Measurements from ENCODE around the gene GXYLT2. TPM values are rescaled to one million over a fixed set of nuclear protein-coding genes. Genes with fewer than 3 reads are reported as not detected.

Gene GXYLT2
- total and polyA plus RNA-seq, 2 of the 13 experiments (the other 11 are each of a cell fraction or from before 2014, with no cell fraction given), result 4.3 to 6.9 TPM

- TF ChIP-seq IKZF5 (CRISPR knock-in tag; IDR thresholded peaks at IDR 0.05) (0 out of 2 replicates have a peak, but pooled peaks have one; percentile 40), ATF2 (CRISPR knock-in tag; IDR thresholded peaks at IDR 0.05) (peak; percentile 34; the same call in 1 of the 2 replicates), ATM (IDR thresholded peaks at IDR 0.05; ENCODE audit: borderline replicate concordance) (no peak), CBX5 (CRISPR knock-in tag; IDR thresholded peaks at IDR 0.05; ENCODE audit: borderline replicate concordance) (peak; percentile 72; the same call in 1 of the 2 replicates), MED13 (CRISPR knock-in tag; IDR thresholded peaks at IDR 0.05) (no peak), SMC3 (IDR thresholded peaks at IDR 0.05; ENCODE audit: low read length) (peak; percentile 74), ZNF24 (IDR thresholded peaks at IDR 0.05) (no peak), CREB1 (IDR thresholded peaks at IDR 0.05) (peak; percentile 2; the same call in 1 of the 2 replicates), CREB1 (CRISPR knock-in tag; IDR thresholded peaks at IDR 0.05) (peak; percentile 54; the same call in 1 of the 2 replicates), ZNF264 (CRISPR knock-in tag; IDR thresholded peaks at IDR 0.05) (0 out of 2 replicates have a peak, but pooled peaks have one; percentile 27), ZNF207 (IDR thresholded peaks at IDR 0.05; ENCODE audit: borderline replicate concordance) (no peak), KLF13 (CRISPR knock-in tag; IDR thresholded peaks at IDR 0.05) (no peak), ZNF550 (CRISPR knock-in tag; IDR thresholded peaks at IDR 0.05; ENCODE audit: borderline replicate concordance) (no peak), SALL2 (CRISPR knock-in tag; IDR thresholded peaks at IDR 0.05) (peak; percentile 58; the same call in 1 of the 2 replicates), ZNF670 (CRISPR knock-in tag; IDR thresholded peaks at IDR 0.05; ENCODE audit: borderline replicate concordance) (no peak), CCAR2 (optimal IDR thresholded peaks at IDR 0.05; ENCODE audit: low read depth, low read length) (no peak), AGO2 (optimal IDR thresholded peaks at IDR 0.05; ENCODE audit: low read depth, low read length) (no peak), RAD21 (CRISPR knock-in tag; IDR thresholded peaks at IDR 0.05) (peak; percentile 62), FOSL2 (CRISPR knock-in tag; IDR thresholded peaks at IDR 0.05) (peak; percentile 50; the same call in 1 of the 2 replicates), MLLT10 (CRISPR knock-in tag; IDR thresholded peaks at IDR 0.05) (no peak), PAXIP1 (CRISPR knock-in tag; conservative IDR thresholded peaks at IDR 0.05) (peak; percentile 33; the same call in 1 of the 2 replicates), ZNF280B (CRISPR knock-in tag; IDR thresholded peaks at IDR 0.05; ENCODE audit: borderline replicate concordance) (no peak)
Observed at GRCh38 chr3:72938471-72939265, 50.8 kb downstream of the GXYLT2 start (continued).

All from HepG2 (cell line).